Neural progenitor cell (in vitro differentiated cells): ENCODE data around the gene FAM174C. TPM values are rescaled to one million over a fixed set of nuclear protein-coding genes. Genes with fewer than 3 reads are reported as not detected.

Experiments
- DNase-seq: peaks from one replicate; pipeline ENCODE4 v3.0.0-alpha.2; 2016; ENCODE audit warnings: low spot score
- H2AFZ ChIP-seq: fragments of 200-600 bp; sonication (generic); replicated peaks from 2 replicates; pipeline ENCODE4 v1.6.1; 2016; ENCODE audit warnings: antibody characterized with exemption
- H3F3A ChIP-seq: fragments of 200-600 bp; sonication (generic); 2 replicates; pipeline ENCODE4 v1.6.1; 2016; ENCODE audit warnings: antibody characterized with exemption, low read depth
- H3K27ac ChIP-seq: fragments of 200-600 bp; sonication (generic); 2 replicates; pipeline ENCODE4 v1.5.1; 2016; ENCODE audit warnings: mild to moderate bottlenecking
- H3K27me3 ChIP-seq: fragments of 200-600 bp; sonication (generic); 2 replicates; pipeline ENCODE4 v1.6.1; 2016; ENCODE audit warnings: mild to moderate bottlenecking, moderate library complexity
- H3K36me3 ChIP-seq: fragments of 200-600 bp; sonication (generic); 2 replicates; pipeline ENCODE4 v1.5.1; 2016
- H3K4me1 ChIP-seq: fragments of 200-600 bp; sonication (generic); 2 replicates; pipeline ENCODE4 v1.6.1; 2016; ENCODE audit warnings: mixed run types
- H3K4me2 ChIP-seq: fragments of 200-600 bp; sonication (generic); 2 replicates; pipeline ENCODE4 v1.6.1; 2016
- H3K4me3 ChIP-seq: fragments of 200-600 bp; sonication (generic); 2 replicates; pipeline ENCODE4 v1.5.1; 2016
- H3K79me2 ChIP-seq: fragments of 200-600 bp; sonication (generic); 2 replicates; pipeline ENCODE4 v1.6.1; 2016; ENCODE audit warnings: low read depth
- H3K9ac ChIP-seq: fragments of 200-600 bp; sonication (generic); 2 replicates; pipeline ENCODE4 v1.6.1; 2016
- H3K9me3 ChIP-seq: fragments of 200-600 bp; sonication (generic); 2 replicates; pipeline ENCODE4 v1.5.1; 2016; ENCODE audit warnings: low read depth
- H4K20me1 ChIP-seq: fragments of 200-600 bp; sonication (generic); 2 replicates; pipeline ENCODE4 v1.6.1; 2016; ENCODE audit warnings: low read depth
- H3K27ac Mint-ChIP-seq: 3 replicates; pipeline ENCODE4 v1.8.0; 2021; ENCODE audit warnings: mixed read lengths
- H3K27me3 Mint-ChIP-seq: 2 replicates; pipeline ENCODE4 v1.8.0; 2022; ENCODE audit warnings: low read depth, mild to moderate bottlenecking, inconsistent platforms, moderate library complexity, mixed read lengths; ENCODE audit not compliant: insufficient read depth
- H3K36me3 Mint-ChIP-seq: 3 replicates; pipeline ENCODE4 v1.8.0; 2021; ENCODE audit warnings: mixed read lengths
- H3K4me1 Mint-ChIP-seq: 3 replicates; pipeline ENCODE4 v1.8.0; 2021; ENCODE audit warnings: mixed read lengths
- H3K4me3 Mint-ChIP-seq: 3 replicates; pipeline ENCODE4 v1.8.0; 2021; ENCODE audit warnings: mild to moderate bottlenecking, moderate library complexity, mixed read lengths
- H3K9me3 Mint-ChIP-seq: 3 replicates; pipeline ENCODE4 v1.8.0; 2020; ENCODE audit warnings: mixed read lengths
- CTCF ChIP-seq: fragments of 200-600 bp; sonication (generic); IDR thresholded peaks from 2 replicates; pipeline ENCODE4 v1.5.1; 2017; ENCODE audit warnings: antibody characterized with exemption, mild to moderate bottlenecking
- EZH2 ChIP-seq: fragments of 200-600 bp; sonication (generic); IDR thresholded peaks from 2 replicates; pipeline ENCODE4 v1.6.1; 2017; ENCODE audit warnings: antibody characterized with exemption, mild to moderate bottlenecking, moderate library complexity
- EZH2phosphoT487 ChIP-seq: fragments of 200-600 bp; sonication (generic); IDR thresholded peaks from 2 replicates; pipeline ENCODE4 v1.6.1; 2017; ENCODE audit warnings: antibody characterized with exemption
- total RNA-seq: library from RNA; depleted of rRNA; stranded (reverse); fragments of >200 nt; gene quantifications from 2 replicates; pipeline ENCODE4 v1.2.3, GENCODE V29; 2015; ENCODE audit warnings: low replicate concordance

Gene FAM174C
- total RNA-seq, 1 donor from 2014 or later = 4.8 TPM

GRCh38 chr19:1283207-1283916 lies 8.0 kb downstream of the FAM174C start:
- no peak overlapping the region for H2AFZ ChIP-seq
- H3K4me2 ChIP-seq = no peak overlapping the region
- H3K27me3 ChIP-seq = peaks cover 25% of the 10 kb centered on the region
- Mint-ChIP-seq H3K4me1 (peaks cover 22% of the 10 kb centered on the region), H3K27me3 (peaks cover 9% of the 10 kb centered on the region), H3K36me3 (peaks cover 2% of the 10 kb centered on the region), H3K27ac (no peak overlapping the region), H3K9me3 (no peaks in the 10 kb centered on the region), H3K4me3 (no peak overlapping the region)
- peaks cover 52% of the 10 kb centered on the region for H3F3A ChIP-seq
- H3K27ac ChIP-seq = no peak overlapping the region
- no peak overlapping the region for H3K9ac ChIP-seq
- H3K4me1 ChIP-seq = peaks cover 17% of the 10 kb centered on the region
- no peaks in the 10 kb centered on the region for H3K36me3 ChIP-seq
- H3K9me3 ChIP-seq = no peaks in the 10 kb centered on the region
- peak; percentile 31 for DNase-seq
- H3K4me3 ChIP-seq = no peak overlapping the region
- peaks cover 21% of the 10 kb centered on the region for H3K79me2 ChIP-seq
- TF ChIP-seq EZH2 (no peak), EZH2phosphoT487 (no peak), CTCF (no peak)
- H4K20me1 ChIP-seq = peaks cover 28% of the 10 kb centered on the region

- Histone ChIP-seq H3K79me2 (peaks cover 26% of the 10 kb centered on the region), H3K36me3 (no peaks in the 10 kb centered on the region), H3K4me1 (peaks cover 17% of the 10 kb centered on the region), H3K4me3 (no peak overlapping the region), H3K4me2 (no peak overlapping the region), H3K27me3 (peaks cover 25% of the 10 kb centered on the region), H3K27ac (no peak overlapping the region), H3K9ac (no peak overlapping the region), H4K20me1 (peaks cover 33% of the 10 kb centered on the region), H2AFZ (no peak overlapping the region), H3F3A (peaks cover 51% of the 10 kb centered on the region), H3K9me3 (no peaks in the 10 kb centered on the region)
- no peak overlapping the region for H3K27ac Mint-ChIP-seq
- H3K27me3 Mint-ChIP-seq = peaks cover 9% of the 10 kb centered on the region
- TF ChIP-seq CTCF (no peak), EZH2 (no peak), EZH2phosphoT487 (no peak)
- peaks cover 22% of the 10 kb centered on the region for H3K4me1 Mint-ChIP-seq
- H3K9me3 Mint-ChIP-seq = no peaks in the 10 kb centered on the region
- peaks cover 2% of the 10 kb centered on the region for H3K36me3 Mint-ChIP-seq
- DNase-seq = no peak
- no peak overlapping the region for H3K4me3 Mint-ChIP-seq
These were observed 8.6 kb downstream of the FAM174C start for GRCh38 chr19:1283917-1284292.

GRCh38 chr19:1284293-1284978 lies 9.1 kb downstream of the FAM174C start:
- Histone ChIP-seq H3K9me3 (no peaks in the 10 kb centered on the region), H3K4me3 (no peak overlapping the region), H3K79me2 (peaks cover 28% of the 10 kb centered on the region), H3K36me3 (no peaks in the 10 kb centered on the region), H3K27ac (no peak overlapping the region), H3K27me3 (peaks cover 25% of the 10 kb centered on the region), H2AFZ (no peak overlapping the region), H3K4me2 (no peak overlapping the region), H3K4me1 (peaks cover 17% of the 10 kb centered on the region), H3K9ac (no peak overlapping the region), H3F3A (peaks cover 46% of the 10 kb centered on the region), H4K20me1 (peaks cover 33% of the 10 kb centered on the region)
- Mint-ChIP-seq H3K4me1 (peaks cover 26% of the 10 kb centered on the region), H3K4me3 (peak overlapping the region; percentile 80), H3K36me3 (peaks cover 2% of the 10 kb centered on the region), H3K9me3 (no peaks in the 10 kb centered on the region), H3K27ac (peak overlapping the region; percentile 61), H3K27me3 (peaks cover 9% of the 10 kb centered on the region)
- TF ChIP-seq CTCF (no peak), EZH2phosphoT487 (no peak), EZH2 (no peak)
- DNase-seq = no peak
